ENCODE data around the gene IBA57.
A peak's percentile ranks its signal among the peaks of the same experiment; 100 is the strongest.

IBA57 gene

GRCh38 chr1:228165372-228166169 lies at the start of gene IBA57:
IBA57 (plus strand) TSS chr1:228165804; CDS start chr1:228165817, 13 bp downstream.
- DNase-seq: peak; percentile 96

- no peak for DNase-seq
Observed at GRCh38 chr1:228117335-228117734, 48.3 kb upstream of the IBA57 start.

GRCh38 chr1:228118040-228118439 lies 47.6 kb upstream of the IBA57 start:
- no peak for DNase-seq

GRCh38 chr1:228120351-228120750 lies 45.3 kb upstream of the IBA57 start:
- no peak for DNase-seq

GRCh38 chr1:228120857-228121489 lies 44.6 kb upstream of the IBA57 start:
- DNase-seq: no peak

GRCh38 chr1:228122921-228123441 lies 42.6 kb upstream of the IBA57 start:
- DNase-seq: no peak

- no peak for DNase-seq
Observed at GRCh38 chr1:228123505-228123904, 42.1 kb upstream of the IBA57 start.

GRCh38 chr1:228125185-228125584 lies 40.4 kb upstream of the IBA57 start:
- DNase-seq: no peak

- no peak for DNase-seq
Observed at GRCh38 chr1:228131766-228132165, 33.8 kb upstream of the IBA57 start.

- no peak for DNase-seq
Observed at GRCh38 chr1:228134591-228134990, 31.0 kb upstream of the IBA57 start.

GRCh38 chr1:228136901-228137300 lies 28.7 kb upstream of the IBA57 start:
- no peak for DNase-seq

- no peak for DNase-seq
Observed at GRCh38 chr1:228139406-228139930, 26.1 kb upstream of the IBA57 start.

GRCh38 chr1:228139931-228140723 lies 25.5 kb upstream of the IBA57 start, which contains the start of gene GUK1:
GUK1 (plus strand) TSS chr1:228140279; CDS start chr1:228140303, 24 bp downstream.
- peak; percentile 99 for DNase-seq

GRCh38 chr1:228140724-228141225 lies 24.8 kb upstream of the IBA57 start:
- no peak for DNase-seq

- DNase-seq: no peak
Observed at GRCh38 chr1:228141226-228142044, 24.2 kb upstream of the IBA57 start.

GRCh38 chr1:228142155-228142691 lies 23.4 kb upstream of the IBA57 start:
- no peak for DNase-seq

GRCh38 chr1:228142701-228143136 lies 22.9 kb upstream of the IBA57 start:
- no peak for DNase-seq

- DNase-seq: no peak
Observed at GRCh38 chr1:228143480-228144192, 22.0 kb upstream of the IBA57 start.

GRCh38 chr1:228144193-228144992 lies 21.2 kb upstream of the IBA57 start:
- no peak for DNase-seq

GRCh38 chr1:228144993-228145343 lies 20.6 kb upstream of the IBA57 start:
- DNase-seq: no peak

Data from NCI-H2227 treated with DMSO at 0.1 percent for 48 hours (cell line).